H1 (cell line): ENCODE data around the gene GAS6. TPM values are rescaled to one million over a fixed set of nuclear protein-coding genes. Genes with fewer than 3 reads are reported as not detected.

Experiments used
- CTCF ChIA-PET: fragments of 300-600 bp; sonication (Branson Sonifier 250); formaldehyde crosslinking; loops from one replicate; lab custom pipeline; 2021; ENCODE audit not compliant: partially characterized antibody; lab: Charles Lee
- POLR2A ChIA-PET: fragments of 300-600 bp; sonication (Branson Sonifier 250); formaldehyde crosslinking; loops from one replicate; lab custom pipeline; 2021; ENCODE audit warnings: inconsistent platforms; ENCODE audit not compliant: partially characterized antibody; lab: Charles Lee
- DNase-seq, 2 experiments: peaks; one replicate each; pipeline versions ENCODE4 v3.0.0 to v3.0.0-alpha.2; 2010 to 2022; ENCODE audit warnings: low spot score in 2 of 2, low read depth in 1 of 2, mixed read lengths in 1 of 2
- FAIRE-seq: peaks from 2 replicates; lab custom pipeline; 2011; peaks lifted over from hg19 to GRCh38; lab: Jason Lieb, UNC
- H2AFZ ChIP-seq: 2 replicates; pipeline ENCODE4 v1.8.1; 2012; ENCODE audit warnings: low read length, inconsistent platforms
- H2AK5ac ChIP-seq: 2 replicates; pipeline ENCODE4 v1.6.1; 2013; ENCODE audit warnings: low read depth, low read length
- H2BK120ac ChIP-seq: replicated peaks from 2 replicates; pipeline ENCODE3; 2013; ENCODE audit warnings: low read depth, low read length, inconsistent platforms
- H2BK12ac ChIP-seq: 2 replicates; pipeline ENCODE4 v1.6.1; 2013; ENCODE audit warnings: low read depth, low read length
- H2BK15ac ChIP-seq: 2 replicates; pipeline ENCODE4 v1.6.1; 2013; ENCODE audit warnings: low read length
- H2BK20ac ChIP-seq: 2 replicates; pipeline ENCODE4 v1.6.1; 2013; ENCODE audit warnings: low read length
- H2BK5ac ChIP-seq: 2 replicates; pipeline ENCODE4 v1.6.1; 2013; ENCODE audit warnings: low read depth, low read length
- H3K14ac ChIP-seq: 2 replicates; pipeline ENCODE4 v1.6.1; 2013; ENCODE audit warnings: inconsistent platforms; ENCODE audit not compliant: insufficient read length
- H3K18ac ChIP-seq: 2 replicates; pipeline ENCODE4 v1.6.1; 2013; ENCODE audit warnings: low read length; ENCODE audit errors: extremely low read depth
- H3K23ac ChIP-seq: 2 replicates; pipeline ENCODE4 v1.6.1; 2013; ENCODE audit warnings: inconsistent platforms; ENCODE audit not compliant: insufficient read length
- H3K23me2 ChIP-seq: 2 replicates; pipeline ENCODE4 v1.6.1; 2013; ENCODE audit warnings: low read depth, low read length
- H3K27ac ChIP-seq: 2 replicates; pipeline ENCODE4 v1.6.1; 2011; ENCODE audit warnings: low read depth, low read length, inconsistent platforms
- H3K27me3 ChIP-seq, 4 experiments: replicated peaks in 1 of 4; 1 replicate in 1 of 4; 2 replicates in 3 of 4; pipeline versions ENCODE4 v1.6.1 to v1.8.1; 2011 to 2013; ENCODE audit warnings: low read length in 3 of 4, mild to moderate bottlenecking in 3 of 4, inconsistent platforms in 2 of 4, mixed read lengths in 2 of 4, moderate library complexity in 1 of 4; ENCODE audit not compliant: control insufficient read depth in 3 of 4, insufficient read depth in 3 of 4; ENCODE audit errors: extremely low read depth in 1 of 4
- H3K36me3 ChIP-seq, 4 experiments: 2 replicates each; pipeline versions ENCODE4 v1.6.1 to v1.8.1; 2011 to 2013; ENCODE audit warnings: mild to moderate bottlenecking in 4 of 4, low read length in 3 of 4, moderate library complexity in 2 of 4, control low read depth in 1 of 4, inconsistent platforms in 1 of 4; ENCODE audit not compliant: insufficient read depth in 4 of 4, control insufficient read depth in 2 of 4
- H3K4ac ChIP-seq: replicated peaks from 2 replicates; pipeline ENCODE3; 2013; ENCODE audit warnings: low read length, low read depth, mixed read lengths, inconsistent platforms; ENCODE audit not compliant: insufficient read length
- H3K4me1 ChIP-seq, 4 experiments: replicated peaks in 1 of 4; 1 replicate in 1 of 4; 2 replicates in 3 of 4; pipeline versions ENCODE4 v1.6.1 to v1.8.1; 2011 to 2013; ENCODE audit warnings: low read length in 3 of 4, inconsistent platforms in 2 of 4, mixed read lengths in 1 of 4; ENCODE audit not compliant: insufficient read depth in 4 of 4, control insufficient read depth in 3 of 4
- H3K4me2 ChIP-seq, 2 experiments: 2 replicates each; pipeline versions ENCODE4 v1.6.1 to v1.8.1; 2011 to 2013; ENCODE audit warnings: low read depth in 2 of 2, low read length in 2 of 2, control low read depth in 1 of 2, inconsistent platforms in 1 of 2, mild to moderate bottlenecking in 1 of 2; ENCODE audit not compliant: insufficient read depth in 1 of 2
- H3K4me3 ChIP-seq, 4 experiments: fragments of 200-600, 300-600 bp in 1 of 4; sonication (generic), shearing (Covaris generic), sonication (Bioruptor Twin) in 1 of 4; 2 replicates each; pipeline versions ENCODE4 v1.5.1 to v1.8.1; 2011 to 2016; ENCODE audit warnings: low read length in 4 of 4, low read depth in 3 of 4, control low read depth in 2 of 4, inconsistent platforms in 2 of 4, mild to moderate bottlenecking in 2 of 4, mixed read lengths in 1 of 4, moderate library complexity in 1 of 4; ENCODE audit not compliant: insufficient read depth in 2 of 4; ENCODE audit errors: extremely low read depth in 1 of 4
- H3K56ac ChIP-seq: replicated peaks from 2 replicates; pipeline ENCODE3; 2013; ENCODE audit warnings: low read depth, mild to moderate bottlenecking, mixed read lengths, low read length, inconsistent platforms; ENCODE audit not compliant: insufficient read length
- H3K79me1 ChIP-seq: 2 replicates; pipeline ENCODE4 v1.6.1; 2013; ENCODE audit warnings: low read depth, low read length, control low read depth
- H3K79me2 ChIP-seq, 2 experiments: 2 replicates each; pipeline versions ENCODE4 v1.6.1 to v1.8.1; 2012 to 2013; ENCODE audit warnings: low read length in 2 of 2, mild to moderate bottlenecking in 2 of 2, inconsistent platforms in 1 of 2; ENCODE audit not compliant: insufficient read depth in 2 of 2, control insufficient read depth in 1 of 2
- H3K9ac ChIP-seq, 4 experiments: replicated peaks in 1 of 4; 1 replicate in 1 of 4; 2 replicates in 3 of 4; pipeline versions ENCODE4 v1.6.1 to v1.8.1; 2011 to 2013; ENCODE audit warnings: low read depth in 3 of 4, low read length in 3 of 4, control low read depth in 2 of 4, mild to moderate bottlenecking in 2 of 4, moderate library complexity in 2 of 4, inconsistent platforms in 1 of 4; ENCODE audit errors: extremely low read depth in 1 of 4
- H3K9me3 ChIP-seq, 2 experiments: 2 replicates each; pipeline versions ENCODE4 v1.6.1 to v1.8.1; 2012 to 2013; ENCODE audit warnings: mild to moderate bottlenecking in 2 of 2, moderate library complexity in 2 of 2, control low read depth in 1 of 2, inconsistent platforms in 1 of 2, low read depth in 1 of 2, low read length in 1 of 2, mixed read lengths in 1 of 2; ENCODE audit not compliant: insufficient read depth in 2 of 2
- H4K20me1 ChIP-seq, 2 experiments: replicated peaks in 1 of 2; 2 replicates each; pipeline versions ENCODE3 to v1.8.1; 2011 to 2013; ENCODE audit warnings: inconsistent platforms in 2 of 2, low read length in 2 of 2, mild to moderate bottlenecking in 1 of 2; ENCODE audit not compliant: insufficient read depth in 2 of 2, control insufficient read depth in 1 of 2
- H4K5ac ChIP-seq: 2 replicates; pipeline ENCODE4 v1.6.1; 2013; ENCODE audit warnings: low read length, low read depth, mixed read lengths, inconsistent platforms; ENCODE audit not compliant: insufficient read length
- H4K8ac ChIP-seq: 2 replicates; pipeline ENCODE4 v1.8.0; 2013; ENCODE audit warnings: mild to moderate bottlenecking, moderate library complexity, low read length, inconsistent platforms; ENCODE audit not compliant: insufficient read depth; ENCODE audit errors: extremely low read depth
- H4K91ac ChIP-seq: replicated peaks from 2 replicates; pipeline ENCODE3; 2013; ENCODE audit warnings: low read length, mixed read lengths, inconsistent platforms; ENCODE audit not compliant: insufficient read length
- BCL11A ChIP-seq, 2 experiments: IDR thresholded peaks; one replicate each; pipeline ENCODE4 v1.6.1; 2011; ENCODE audit warnings: low read depth in 2 of 2, low read length in 2 of 2, mild to moderate bottlenecking in 2 of 2
- KDM5A ChIP-seq: fragments of 200-600 bp; IDR thresholded peaks from 2 replicates; pipeline ENCODE4 v1.7.1; 2012; ENCODE audit warnings: mild to moderate bottlenecking, low read length, inconsistent platforms, mixed read lengths
- WGBS, 2 experiments: shearing (Covaris generic) in 1 of 2; methylation state at CpG; one replicate each; pipeline versions ENCODE4 v1.1.6 to v1.1.7; 2013 to 2015; ENCODE audit warnings: low lambda C conversion rate in 2 of 2, mixed read lengths in 2 of 2, inconsistent platforms in 1 of 2, low coverage in 1 of 2, missing lambda C conversion rate in 1 of 2; ENCODE audit not compliant: insufficient replicate concordance in 2 of 2, insufficient coverage in 1 of 2, insufficient read length in 1 of 2; ENCODE audit errors: extremely low coverage in 1 of 2, missing lambda C conversion rate in 1 of 2; 5-methylcytosine and 5-hydroxymethylcytosine counted together
- polyA plus RNA-seq, 7 experiments: library from polyadenylated mRNA; depleted of rRNA in 3 of 7; stranded (reverse) in 5 of 7; unstranded in 2 of 7; fragments of >200 nt in 5 of 7; fragments of 200-250 nt in 2 of 7; gene quantifications; 1 replicate in 5 of 7; 2 replicates in 1 of 7; 4 replicates in 1 of 7; pipeline versions ENCODE4 v1.2.1 to v1.2.3, GENCODE V29; 2011 to 2013; ENCODE audit warnings: missing spikeins in 2 of 7, mixed read lengths in 2 of 7
- total RNA-seq: library from RNA; stranded (reverse); fragmentation: NEBNext Ultra II Directional; extraction: Animal tissue kit (Norgen Biotek cat#: 25700); gene quantifications from 2 replicates; pipeline ENCODE4 v1.2.1, GENCODE V29; 2021

GAS6 gene
- total and polyA plus RNA-seq, 2 of the 8 experiments (the other 6 are each of a cell fraction or from before 2014, with no cell fraction given): 18.6 to 31.0 TPM

- Histone ChIP-seq H3K4me3 (no peak overlapping the region), H3K23ac (no peak overlapping the region), H2BK5ac (peak overlapping the region; percentile 60; the same call in 1 of the 2 replicates), H4K91ac (peak overlapping the region; percentile 45), H4K8ac (no peak overlapping the region), H2BK20ac (no peak overlapping the region), H3K27ac (no peak overlapping the region), H3K4me1 (peaks cover 16 to 48% (median 31%) of the 10 kb centered on the region in 4 experiments), H3K27me3 (peaks cover 0 to 4% (median 4%) of the 10 kb centered on the region in 4 experiments; a peak in 5 of 7 replicates), H3K36me3 (no peaks in the 10 kb centered on the region; a peak in 2 of 8 replicates), H3K79me2 (peaks cover 10 to 30% of the 10 kb centered on the region in 2 experiments), H3K56ac (no peak overlapping the region), H3K79me1 (peaks cover 6% of the 10 kb centered on the region), H3K4ac (no peak overlapping the region), H2BK12ac (peak overlapping the region; percentile 52; the same call in 1 of the 2 replicates), H3K4me2 (no peak overlapping the region), H2AFZ (no peak overlapping the region), H3K9ac (0 out of 7 replicates have a peak overlapping the region, but pooled peaks of 1 of the 4 experiments have one; percentile 24), H4K20me1 (peaks cover 0 to 11% of the 10 kb centered on the region in 2 experiments), H2BK120ac (no peak overlapping the region), H3K18ac (peak overlapping the region; percentile 87; the same call in 1 of the 2 replicates), H4K5ac (no peak overlapping the region), H3K23me2 (no peaks in the 10 kb centered on the region; the same call in 1 of the 2 replicates), H2AK5ac (peak overlapping the region; percentile 83; the same call in 1 of the 2 replicates), H2BK15ac (peak overlapping the region; percentile 95; the same call in 1 of the 2 replicates), H3K14ac (no peak overlapping the region), H3K9me3 (0 out of 4 replicates have a peak, but pooled peaks cover 0 to 2% of the 10 kb centered on the region in 2 experiments)
- ChIA-PET POLR2A (interaction anchor here (1.2 kb wide), 1 partner anchor 37 kb away, joined by 3 read pairs; no protein-coding TSS in a partner anchor), CTCF (interaction anchor here (0.6 to 1.6 kb wide), 4 partner anchors 17 to 46 kb away, joined by 3 to 4 read pairs (median 3); no protein-coding TSS in a partner anchor)
- DNase-seq: peak in 1 of 2 experiments; percentile 50
- whole genome bisulfite sequencing, 2 experiments: 87% methylated on average over 20 of the region's 20 CpGs; no CpG with 5 or more reads in 1 of the 2 experiments
- TF ChIP-seq BCL11A (IDR thresholded peaks at IDR 0.05; ENCODE audit: low read depth in 2 of 2, low read length in 2 of 2): no peak
- TF ChIP-seq KDM5A: no peak
- FAIRE-seq: peak; percentile 32
Measured at GRCh38 chr13:113857531-113858195, 6.2 kb downstream of the GAS6 start.
